GM12878 (cell line): ENCODE results near the gene MVB12B. TPM values are rescaled to one million over a fixed set of nuclear protein-coding genes. Genes with fewer than 3 reads are reported as not detected.

ENCODE experiments used
- ATAC-seq: fragments of 200-7000 bp; cut with Tn5 transposase; 3 replicates; pipeline ENCODE4 v1.9.1; 2020; ENCODE audit warnings: mild to moderate bottlenecking, moderate library complexity
- BruUV-seq: library from RNA; stranded (reverse); fragments of 400-500 nt; replicated peaks from 2 replicates; lab custom pipeline; 2021; lab: Mats Ljungman, UMichigan
- CTCF ChIA-PET: fragments of 300-600 bp; sonication (Branson Sonifier 250); formaldehyde crosslinking; extraction: SDS; loops from one replicate; lab custom pipeline; 2021; ENCODE audit warnings: inconsistent platforms; lab: Yijun Ruan, JAX
- POLR2A ChIA-PET: fragments of 350-600 bp; formaldehyde crosslinking; extraction: SDS; loops from one replicate; lab custom pipeline; 2021; ENCODE audit warnings: inconsistent platforms; lab: Charles Lee
- RAD21 ChIA-PET: fragments of 300-600 bp; sonication (Branson Sonifier 250); formaldehyde crosslinking; loops from one replicate; lab custom pipeline; 2023; ENCODE audit warnings: antibody characterized with exemption; ENCODE audit not compliant: unreplicated experiment; lab: Charles Lee
- SMC1A ChIA-PET: fragments of 300-600 bp; sonication (Branson Sonifier 250); formaldehyde crosslinking; loops from one replicate; lab custom pipeline; 2023; ENCODE audit not compliant: unreplicated experiment, uncharacterized antibody; lab: Charles Lee
- DNase-seq: peaks from one replicate; pipeline ENCODE4 v3.0.0-alpha.2; 2011; ENCODE audit warnings: low read depth, low spot score
- FAIRE-seq: peaks from 3 replicates; lab custom pipeline; 2011; peaks lifted over from hg19 to GRCh38; lab: Jason Lieb, UNC
- H2AFZ ChIP-seq: 2 replicates; pipeline ENCODE4 v1.6.0; 2011; ENCODE audit warnings: low read depth, low read length, control low read depth; ENCODE audit not compliant: control insufficient read depth
- H3K27ac ChIP-seq: 2 replicates; pipeline ENCODE4 v1.5.1; 2011; ENCODE audit warnings: control low read depth; ENCODE audit not compliant: control insufficient read depth, insufficient read depth
- H3K27me3 ChIP-seq, 2 experiments: replicated peaks in 1 of 2; 2 replicates each; pipeline versions ENCODE4 v1.6.0 to v1.6.1; 2011; ENCODE audit warnings: low read length in 1 of 2; ENCODE audit not compliant: control insufficient read depth in 2 of 2, insufficient read depth in 2 of 2
- H3K36me3 ChIP-seq, 2 experiments: 2 replicates each; pipeline ENCODE4 v1.5.1; 2011; ENCODE audit warnings: low read length in 1 of 2; ENCODE audit not compliant: control insufficient read depth in 2 of 2, insufficient read depth in 2 of 2
- H3K4me1 ChIP-seq: 2 replicates; pipeline ENCODE4 v1.6.1; 2011; ENCODE audit warnings: mild to moderate bottlenecking, low read length, moderate library complexity, mixed read lengths; ENCODE audit not compliant: control insufficient read depth, insufficient read depth
- H3K4me2 ChIP-seq: 2 replicates; pipeline ENCODE4 v1.6.0; 2011; ENCODE audit warnings: control low read depth; ENCODE audit not compliant: control insufficient read depth, insufficient read depth
- H3K4me3 ChIP-seq: fragments of 200-600 bp; sonication (generic); 2 replicates; pipeline ENCODE4 v1.5.1; 2016
- H3K79me2 ChIP-seq: 2 replicates; pipeline ENCODE4 v1.6.0; 2011; ENCODE audit warnings: low read length; ENCODE audit not compliant: control insufficient read depth, insufficient read depth
- H3K9ac ChIP-seq: 2 replicates; pipeline ENCODE4 v1.8.0; 2011; ENCODE audit warnings: low read length, control low read depth, mixed read lengths; ENCODE audit not compliant: control insufficient read depth, insufficient read depth
- H3K9me3 ChIP-seq: replicated peaks from 3 replicates; pipeline ENCODE4 v1.5.1; 2011; ENCODE audit warnings: mild to moderate bottlenecking, low read length; ENCODE audit not compliant: control insufficient read depth, insufficient read depth
- H4K20me1 ChIP-seq: 2 replicates; pipeline ENCODE4 v1.6.0; 2011; ENCODE audit not compliant: control insufficient read depth, insufficient read depth
- BCL11A ChIP-seq: IDR thresholded peaks from 2 replicates; pipeline ENCODE4 v1.6.1; 2011; ENCODE audit warnings: low read depth, low read length
- ETV6 ChIP-seq, 2 experiments: fragments of 450-650 bp in 1 of 2; IDR thresholded peaks in 1 of 2; conservative IDR thresholded peaks in 1 of 2; 2 replicates each; pipeline ENCODE4 v1.6.1; 2014; ENCODE audit warnings: antibody characterized with exemption in 1 of 2, borderline replicate concordance in 1 of 2, low read depth in 1 of 2, mild to moderate bottlenecking in 1 of 2, moderate library complexity in 1 of 2
- GATAD2B ChIP-seq: fragments of 450-650 bp; conservative IDR thresholded peaks from 2 replicates; pipeline ENCODE4 v1.6.1; 2017; ENCODE audit warnings: low read depth, mild to moderate bottlenecking, moderate library complexity
- JUND ChIP-seq: IDR thresholded peaks from 2 replicates; pipeline ENCODE4 v1.6.1; 2012; ENCODE audit warnings: low read depth, mild to moderate bottlenecking, low read length, improper control_type of control experiment, moderate library complexity
- NFYB ChIP-seq: IDR thresholded peaks from 2 replicates; pipeline ENCODE4 v1.6.1; 2011; ENCODE audit warnings: low read depth, mild to moderate bottlenecking, low read length, improper control_type of control experiment, moderate library complexity; ENCODE audit not compliant: insufficient read depth
- RCOR1 ChIP-seq: conservative IDR thresholded peaks from 2 replicates; pipeline ENCODE4 v1.6.1; 2012; ENCODE audit warnings: low read depth, low read length, improper control_type of control experiment
- SMAD1 ChIP-seq: fragments of 450-650 bp; IDR thresholded peaks from 2 replicates; pipeline ENCODE4 v1.6.1; 2018; ENCODE audit warnings: mild to moderate bottlenecking, low read depth; ENCODE audit not compliant: partially characterized antibody
- TBL1XR1 ChIP-seq: IDR thresholded peaks from 2 replicates; pipeline ENCODE4 v1.6.1; 2012; ENCODE audit warnings: low read depth, low read length, improper control_type of control experiment
- TCF12 ChIP-seq: IDR thresholded peaks from 2 replicates; pipeline ENCODE4 v1.6.1; 2011; ENCODE audit warnings: low read depth, mild to moderate bottlenecking, low read length
- WGBS: methylation state at CpG from one replicate; pipeline ENCODE4 v1.1.6; 2016; ENCODE audit warnings: low lambda C conversion rate; ENCODE audit not compliant: insufficient replicate concordance, insufficient coverage; ENCODE audit errors: missing lambda C conversion rate; 5-methylcytosine and 5-hydroxymethylcytosine counted together
- in situ Hi-C: fragments of 300-500 bp; cut with MboI; formaldehyde crosslinking; loops from 9 replicates; pipeline ENCODE4 v1.14.3; 2018; ENCODE audit warnings: mixed read lengths
- intact Hi-C: fragments of 100-400 bp; cut with micrococcal nuclease; formaldehyde crosslinking; loops from one replicate; pipeline ENCODE4 v1.14.2; 2022; ENCODE audit not compliant: unreplicated experiment
- polyA plus RNA-seq, 11 experiments: library from polyadenylated mRNA; depleted of rRNA in 4 of 11; unstranded in 6 of 11; stranded (reverse) in 5 of 11; fragments of >200 nt; fragmentation: Nextera tagmentation in 4 of 11; fragmentation: Illumina TruSeq in 1 of 11; extraction: Ambion mirVana in 4 of 11; extraction: Trizol in 1 of 11; gene quantifications; 1 replicate in 1 of 11; 2 replicates in 10 of 11; pipeline versions ENCODE4 v1.2.1 to v1.2.3, GENCODE V29; 2011 to 2016; ENCODE audit warnings: inconsistent platforms in 2 of 11, missing spikeins in 2 of 11, low read depth in 1 of 11
- total RNA-seq, 4 experiments: library from RNA; depleted of rRNA in 3 of 4; stranded (reverse); fragments of >200 nt in 3 of 4; fragmentation: Illumina TruSeq in 1 of 4; extraction: Trizol in 1 of 4; gene quantifications; 2 replicates each; pipeline versions ENCODE4 v1.2.1 to v1.2.3, GENCODE V29; 2013 to 2021
- TF ChIP-seq, protein P1 (sequence below): fragments of 450-650 bp; IDR thresholded peaks from 2 replicates; pipeline ENCODE4 v1.6.1; 2017; ENCODE audit warnings: antibody characterized with exemption, mild to moderate bottlenecking, moderate library complexity
- TF ChIP-seq, protein P2 (sequence below): IDR thresholded peaks from 2 replicates; pipeline ENCODE4 v1.6.1; 2012; ENCODE audit warnings: low read depth, low read length, improper control_type of control experiment
- TF ChIP-seq, protein P3 (sequence below): IDR thresholded peaks from 2 replicates; pipeline ENCODE4 v1.6.1; 2011; ENCODE audit warnings: borderline replicate concordance, low read depth, mild to moderate bottlenecking, moderate library complexity, low read length; ENCODE audit not compliant: insufficient read depth, poor library complexity, severe bottlenecking
- TF ChIP-seq, protein P4 (sequence below): fragments of 450-650 bp; IDR thresholded peaks from 2 replicates; pipeline ENCODE4 v1.6.1; 2018; ENCODE audit warnings: borderline replicate concordance, mild to moderate bottlenecking; ENCODE audit not compliant: partially characterized antibody

The MVB12B gene
- total and polyA plus RNA-seq, 10 of the 15 experiments (the other 5 are each of a cell fraction or from before 2014, with no cell fraction given) = 0.08 TPM; not detected in 9

DNA sequence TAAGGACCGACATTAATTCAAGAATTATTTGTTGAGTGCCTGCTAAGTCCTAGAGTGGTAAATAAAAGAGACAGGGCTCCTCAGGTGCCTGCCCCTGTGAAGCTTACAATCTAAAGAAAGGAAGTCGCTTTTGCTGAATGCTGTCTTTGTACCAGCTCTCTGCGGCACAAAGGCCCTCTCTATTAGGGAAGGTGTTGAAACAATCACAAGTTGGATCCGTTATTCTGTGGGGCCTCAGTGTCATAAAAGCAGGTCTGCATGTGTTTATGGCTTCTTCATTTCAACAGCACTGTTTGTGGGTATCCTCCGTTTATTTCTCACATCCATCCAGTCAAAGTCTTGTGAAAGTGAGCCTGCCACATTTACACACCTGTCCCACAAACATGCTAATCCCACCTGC, 7.0 kb upstream of the MVB12B start (continued):
- TF ChIP-seq ETV6 (conservative IDR thresholded peaks at IDR 0.05 in 1 of 2, IDR thresholded peaks at IDR 0.05 in 1 of 2; ENCODE audit: borderline replicate concordance in 1 of 2, low read depth in 1 of 2) (no peak), JUND (no peak), TBL1XR1 (no peak), SMAD1 (no peak), RCOR1 (no peak)
- TF ChIP-seq, protein P1, sequence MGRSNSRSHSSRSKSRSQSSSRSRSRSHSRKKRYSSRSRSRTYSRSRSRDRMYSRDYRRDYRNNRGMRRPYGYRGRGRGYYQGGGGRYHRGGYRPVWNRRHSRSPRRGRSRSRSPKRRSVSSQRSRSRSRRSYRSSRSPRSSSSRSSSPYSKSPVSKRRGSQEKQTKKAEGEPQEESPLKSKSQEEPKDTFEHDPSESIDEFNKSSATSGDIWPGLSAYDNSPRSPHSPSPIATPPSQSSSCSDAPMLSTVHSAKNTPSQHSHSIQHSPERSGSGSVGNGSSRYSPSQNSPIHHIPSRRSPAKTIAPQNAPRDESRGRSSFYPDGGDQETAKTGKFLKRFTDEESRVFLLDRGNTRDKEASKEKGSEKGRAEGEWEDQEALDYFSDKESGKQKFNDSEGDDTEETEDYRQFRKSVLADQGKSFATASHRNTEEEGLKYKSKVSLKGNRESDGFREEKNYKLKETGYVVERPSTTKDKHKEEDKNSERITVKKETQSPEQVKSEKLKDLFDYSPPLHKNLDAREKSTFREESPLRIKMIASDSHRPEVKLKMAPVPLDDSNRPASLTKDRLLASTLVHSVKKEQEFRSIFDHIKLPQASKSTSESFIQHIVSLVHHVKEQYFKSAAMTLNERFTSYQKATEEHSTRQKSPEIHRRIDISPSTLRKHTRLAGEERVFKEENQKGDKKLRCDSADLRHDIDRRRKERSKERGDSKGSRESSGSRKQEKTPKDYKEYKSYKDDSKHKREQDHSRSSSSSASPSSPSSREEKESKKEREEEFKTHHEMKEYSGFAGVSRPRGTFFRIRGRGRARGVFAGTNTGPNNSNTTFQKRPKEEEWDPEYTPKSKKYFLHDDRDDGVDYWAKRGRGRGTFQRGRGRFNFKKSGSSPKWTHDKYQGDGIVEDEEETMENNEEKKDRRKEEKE = no peak

DNA sequence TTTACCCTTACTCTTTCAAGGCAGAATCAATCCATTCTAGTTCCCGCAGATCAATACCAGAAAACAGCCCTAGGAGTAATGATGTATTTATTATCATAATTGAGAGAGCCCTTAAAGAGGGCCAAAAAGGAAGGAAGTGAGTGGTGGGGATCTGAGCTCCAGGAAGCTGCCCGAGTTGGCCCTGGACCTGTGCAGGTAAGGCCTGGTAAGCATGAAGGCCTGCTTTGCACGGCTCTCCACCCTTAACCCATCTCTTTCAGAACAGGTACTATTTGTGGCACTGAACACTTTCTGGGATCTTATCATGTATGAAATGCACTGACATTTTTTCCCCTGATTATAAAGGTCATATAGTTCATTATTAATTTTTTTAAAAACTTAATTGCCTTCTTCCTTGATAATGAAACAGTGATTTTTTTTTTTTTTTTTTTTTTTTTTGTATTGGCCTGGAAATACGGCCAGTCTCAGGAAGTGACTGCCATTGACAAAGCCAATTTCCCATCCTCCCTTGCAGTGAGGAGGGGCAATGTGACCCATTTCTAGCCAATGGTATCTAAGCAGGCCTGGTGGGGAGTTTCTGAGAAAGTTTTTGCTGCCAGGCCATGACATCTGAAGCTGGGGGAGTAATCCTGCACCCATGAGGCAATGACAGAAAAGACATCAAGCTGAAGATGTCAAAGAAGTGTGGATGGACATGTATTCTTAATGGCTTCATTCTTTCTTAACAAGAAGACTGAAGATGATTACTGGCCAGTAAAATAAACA, 6.3 kb upstream of the MVB12B start:
- ATAC-seq = no peak
- no peak for FAIRE-seq
- DNase-seq = no peak
- TF ChIP-seq, protein P2, sequence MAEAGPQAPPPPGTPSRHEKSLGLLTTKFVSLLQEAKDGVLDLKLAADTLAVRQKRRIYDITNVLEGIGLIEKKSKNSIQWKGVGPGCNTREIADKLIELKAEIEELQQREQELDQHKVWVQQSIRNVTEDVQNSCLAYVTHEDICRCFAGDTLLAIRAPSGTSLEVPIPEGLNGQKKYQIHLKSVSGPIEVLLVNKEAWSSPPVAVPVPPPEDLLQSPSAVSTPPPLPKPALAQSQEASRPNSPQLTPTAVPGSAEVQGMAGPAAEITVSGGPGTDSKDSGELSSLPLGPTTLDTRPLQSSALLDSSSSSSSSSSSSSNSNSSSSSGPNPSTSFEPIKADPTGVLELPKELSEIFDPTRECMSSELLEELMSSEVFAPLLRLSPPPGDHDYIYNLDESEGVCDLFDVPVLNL = no peak
- TF ChIP-seq RCOR1 (no peak), NFYB (no peak), GATAD2B (no peak), TCF12 (no peak), BCL11A (no peak)
- TF ChIP-seq, protein P3, sequence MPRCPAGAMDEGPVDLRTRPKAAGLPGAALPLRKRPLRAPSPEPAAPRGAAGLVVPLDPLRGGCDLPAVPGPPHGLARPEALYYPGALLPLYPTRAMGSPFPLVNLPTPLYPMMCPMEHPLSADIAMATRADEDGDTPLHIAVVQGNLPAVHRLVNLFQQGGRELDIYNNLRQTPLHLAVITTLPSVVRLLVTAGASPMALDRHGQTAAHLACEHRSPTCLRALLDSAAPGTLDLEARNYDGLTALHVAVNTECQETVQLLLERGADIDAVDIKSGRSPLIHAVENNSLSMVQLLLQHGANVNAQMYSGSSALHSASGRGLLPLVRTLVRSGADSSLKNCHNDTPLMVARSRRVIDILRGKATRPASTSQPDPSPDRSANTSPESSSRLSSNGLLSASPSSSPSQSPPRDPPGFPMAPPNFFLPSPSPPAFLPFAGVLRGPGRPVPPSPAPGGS = no peak
- TF ChIP-seq, protein P4, sequence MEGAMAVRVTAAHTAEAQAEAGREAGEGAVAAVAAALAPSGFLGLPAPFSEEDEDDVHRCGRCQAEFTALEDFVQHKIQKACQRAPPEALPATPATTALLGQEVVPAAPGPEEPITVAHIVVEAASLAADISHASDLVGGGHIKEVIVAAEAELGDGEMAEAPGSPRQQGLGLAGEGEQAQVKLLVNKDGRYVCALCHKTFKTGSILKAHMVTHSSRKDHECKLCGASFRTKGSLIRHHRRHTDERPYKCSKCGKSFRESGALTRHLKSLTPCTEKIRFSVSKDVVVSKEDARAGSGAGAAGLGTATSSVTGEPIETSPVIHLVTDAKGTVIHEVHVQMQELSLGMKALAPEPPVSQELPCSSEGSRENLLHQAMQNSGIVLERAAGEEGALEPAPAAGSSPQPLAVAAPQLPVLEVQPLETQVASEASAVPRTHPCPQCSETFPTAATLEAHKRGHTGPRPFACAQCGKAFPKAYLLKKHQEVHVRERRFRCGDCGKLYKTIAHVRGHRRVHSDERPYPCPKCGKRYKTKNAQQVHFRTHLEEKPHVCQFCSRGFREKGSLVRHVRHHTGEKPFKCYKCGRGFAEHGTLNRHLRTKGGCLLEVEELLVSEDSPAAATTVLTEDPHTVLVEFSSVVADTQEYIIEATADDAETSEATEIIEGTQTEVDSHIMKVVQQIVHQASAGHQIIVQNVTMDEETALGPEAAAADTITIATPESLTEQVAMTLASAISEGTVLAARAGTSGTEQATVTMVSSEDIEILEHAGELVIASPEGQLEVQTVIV = no peak

More for the DNA sequence above, 6.3 kb upstream of the MVB12B start:
- BruUV-seq = no TSS peak
- Histone ChIP-seq H3K27me3 (peaks cover 0 to 2% of the 10 kb centered on the region in 2 experiments; a peak in 2 of 4 replicates), H2AFZ (no peak overlapping the region), H4K20me1 (no peaks in the 10 kb centered on the region), H3K79me2 (no peaks in the 10 kb centered on the region), H3K4me3 (no peak overlapping the region), H3K9ac (no peak overlapping the region), H3K9me3 (peaks cover 3% of the 10 kb centered on the region; the same call in 2 of the 3 replicates), H3K4me2 (no peak overlapping the region), H3K4me1 (no peaks in the 10 kb centered on the region), H3K36me3 (no peaks in the 10 kb centered on the region), H3K27ac (no peak overlapping the region)
- POLR2A ChIA-PET = no interaction called here
- WGBS = 42% methylated on average over 3 of the region's 4 CpGs
- SMC1A ChIA-PET = interaction anchor here (0.6 kb wide), 1 partner anchor 602 kb away, joined by 3 read pairs; no protein-coding TSS in a partner anchor
- CTCF ChIA-PET = interaction anchor here (1.2 kb wide), 1 partner anchor 171 kb away, joined by 3 read pairs; no protein-coding TSS in a partner anchor
- RAD21 ChIA-PET = no interaction called here
- in situ Hi-C loops = no loop called here
- intact Hi-C loops = no loop called here
